ENCODE results near the gene VEGFC.

DNA sequence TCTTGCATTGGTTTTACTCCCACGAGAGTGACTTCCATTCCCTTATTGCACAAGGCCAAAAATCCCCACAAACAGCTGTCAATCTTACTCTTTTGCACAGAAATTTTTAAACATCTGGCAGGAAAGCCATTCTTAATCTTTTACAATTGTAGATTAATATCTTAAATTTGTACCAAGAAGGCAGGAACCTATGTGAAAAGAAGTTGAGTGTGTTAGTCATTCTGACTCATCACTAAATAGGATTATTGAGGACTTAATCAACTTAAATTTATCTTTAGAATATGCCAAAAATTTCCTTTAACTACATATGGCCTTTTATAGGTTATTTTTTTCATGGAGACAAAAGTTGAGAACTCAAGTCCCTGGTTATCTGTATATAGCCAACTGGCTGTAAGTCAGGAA lies 49.0 kb upstream of the VEGFC start:
- no peak for TF ChIP-seq ZNF274 (IDR thresholded peaks at IDR 0.05; ENCODE audit: low read depth, low read length)
- no peak for TF ChIP-seq EZH2 (IDR thresholded peaks at IDR 0.05)
- no peak for TF ChIP-seq POLR2AphosphoS5 (IDR thresholded peaks at IDR 0.05; ENCODE audit: low read depth, low read length)
- TF ChIP-seq, protein P1, sequence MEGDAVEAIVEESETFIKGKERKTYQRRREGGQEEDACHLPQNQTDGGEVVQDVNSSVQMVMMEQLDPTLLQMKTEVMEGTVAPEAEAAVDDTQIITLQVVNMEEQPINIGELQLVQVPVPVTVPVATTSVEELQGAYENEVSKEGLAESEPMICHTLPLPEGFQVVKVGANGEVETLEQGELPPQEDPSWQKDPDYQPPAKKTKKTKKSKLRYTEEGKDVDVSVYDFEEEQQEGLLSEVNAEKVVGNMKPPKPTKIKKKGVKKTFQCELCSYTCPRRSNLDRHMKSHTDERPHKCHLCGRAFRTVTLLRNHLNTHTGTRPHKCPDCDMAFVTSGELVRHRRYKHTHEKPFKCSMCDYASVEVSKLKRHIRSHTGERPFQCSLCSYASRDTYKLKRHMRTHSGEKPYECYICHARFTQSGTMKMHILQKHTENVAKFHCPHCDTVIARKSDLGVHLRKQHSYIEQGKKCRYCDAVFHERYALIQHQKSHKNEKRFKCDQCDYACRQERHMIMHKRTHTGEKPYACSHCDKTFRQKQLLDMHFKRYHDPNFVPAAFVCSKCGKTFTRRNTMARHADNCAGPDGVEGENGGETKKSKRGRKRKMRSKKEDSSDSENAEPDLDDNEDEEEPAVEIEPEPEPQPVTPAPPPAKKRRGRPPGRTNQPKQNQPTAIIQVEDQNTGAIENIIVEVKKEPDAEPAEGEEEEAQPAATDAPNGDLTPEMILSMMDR (IDR thresholded peaks at IDR 0.05 in 2 of 3, conservative IDR thresholded peaks at IDR 0.05 in 1 of 3; ENCODE audit: borderline replicate concordance in 1 of 3, insufficient read depth in 1 of 3, low read depth in 2 of 3, low read length in 2 of 3): no peak
- no peak for TF ChIP-seq POLR2A (IDR thresholded peaks at IDR 0.05; ENCODE audit: borderline replicate concordance, extremely low read depth, insufficient read depth, insufficient read length)
- TF ChIP-seq CEBPB (IDR thresholded peaks at IDR 0.05; ENCODE audit: low read depth): no peak
- no peak for TF ChIP-seq TCF7L2 (IDR thresholded peaks at IDR 0.05; ENCODE audit: borderline replicate concordance, extremely low read depth, insufficient read depth, insufficient read length)
- no peak for TF ChIP-seq EGR1 (IDR thresholded peaks at IDR 0.05; ENCODE audit: low read depth)
- TF ChIP-seq, protein P2, sequence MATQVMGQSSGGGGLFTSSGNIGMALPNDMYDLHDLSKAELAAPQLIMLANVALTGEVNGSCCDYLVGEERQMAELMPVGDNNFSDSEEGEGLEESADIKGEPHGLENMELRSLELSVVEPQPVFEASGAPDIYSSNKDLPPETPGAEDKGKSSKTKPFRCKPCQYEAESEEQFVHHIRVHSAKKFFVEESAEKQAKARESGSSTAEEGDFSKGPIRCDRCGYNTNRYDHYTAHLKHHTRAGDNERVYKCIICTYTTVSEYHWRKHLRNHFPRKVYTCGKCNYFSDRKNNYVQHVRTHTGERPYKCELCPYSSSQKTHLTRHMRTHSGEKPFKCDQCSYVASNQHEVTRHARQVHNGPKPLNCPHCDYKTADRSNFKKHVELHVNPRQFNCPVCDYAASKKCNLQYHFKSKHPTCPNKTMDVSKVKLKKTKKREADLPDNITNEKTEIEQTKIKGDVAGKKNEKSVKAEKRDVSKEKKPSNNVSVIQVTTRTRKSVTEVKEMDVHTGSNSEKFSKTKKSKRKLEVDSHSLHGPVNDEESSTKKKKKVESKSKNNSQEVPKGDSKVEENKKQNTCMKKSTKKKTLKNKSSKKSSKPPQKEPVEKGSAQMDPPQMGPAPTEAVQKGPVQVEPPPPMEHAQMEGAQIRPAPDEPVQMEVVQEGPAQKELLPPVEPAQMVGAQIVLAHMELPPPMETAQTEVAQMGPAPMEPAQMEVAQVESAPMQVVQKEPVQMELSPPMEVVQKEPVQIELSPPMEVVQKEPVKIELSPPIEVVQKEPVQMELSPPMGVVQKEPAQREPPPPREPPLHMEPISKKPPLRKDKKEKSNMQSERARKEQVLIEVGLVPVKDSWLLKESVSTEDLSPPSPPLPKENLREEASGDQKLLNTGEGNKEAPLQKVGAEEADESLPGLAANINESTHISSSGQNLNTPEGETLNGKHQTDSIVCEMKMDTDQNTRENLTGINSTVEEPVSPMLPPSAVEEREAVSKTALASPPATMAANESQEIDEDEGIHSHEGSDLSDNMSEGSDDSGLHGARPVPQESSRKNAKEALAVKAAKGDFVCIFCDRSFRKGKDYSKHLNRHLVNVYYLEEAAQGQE (IDR thresholded peaks at IDR 0.05; ENCODE audit: low read depth): no peak
- no peak for TF ChIP-seq MAX (IDR thresholded peaks at IDR 0.05)
- no peak for TF ChIP-seq YY1 (IDR thresholded peaks at IDR 0.05; ENCODE audit: extremely low read depth, insufficient replicate concordance, low read depth, low read length)

All from HCT116 (cell line).